Measurements from ENCODE around the gene MAML3.

MAML3 gene

DNA sequence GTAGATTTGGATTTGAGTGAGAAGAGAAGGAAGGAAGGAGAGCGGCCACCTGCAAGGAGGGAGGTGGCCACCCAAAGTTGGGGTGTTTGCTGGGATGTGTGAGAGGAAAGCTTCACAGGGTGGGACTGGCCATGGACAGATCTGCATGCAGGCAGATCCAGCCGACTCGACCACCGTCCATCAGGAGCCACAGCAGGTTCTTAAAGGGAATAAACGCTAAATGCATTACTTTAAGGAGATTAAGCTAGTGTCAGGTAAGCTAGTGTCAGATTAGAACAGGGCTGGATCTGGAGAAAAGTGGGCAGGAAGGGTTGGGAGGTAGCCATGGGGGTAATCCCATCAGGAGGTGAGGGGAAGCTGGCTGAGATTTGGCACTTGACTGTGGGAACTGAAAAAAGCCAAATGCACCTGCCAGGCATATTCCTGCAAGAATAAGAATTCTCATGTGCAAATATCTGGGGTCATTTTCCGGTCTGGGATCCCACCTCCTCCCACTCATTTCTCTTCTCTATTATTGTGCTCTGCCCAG, 408.8 kb downstream of the MAML3 start:
- DNase-seq, result no peak

DNA sequence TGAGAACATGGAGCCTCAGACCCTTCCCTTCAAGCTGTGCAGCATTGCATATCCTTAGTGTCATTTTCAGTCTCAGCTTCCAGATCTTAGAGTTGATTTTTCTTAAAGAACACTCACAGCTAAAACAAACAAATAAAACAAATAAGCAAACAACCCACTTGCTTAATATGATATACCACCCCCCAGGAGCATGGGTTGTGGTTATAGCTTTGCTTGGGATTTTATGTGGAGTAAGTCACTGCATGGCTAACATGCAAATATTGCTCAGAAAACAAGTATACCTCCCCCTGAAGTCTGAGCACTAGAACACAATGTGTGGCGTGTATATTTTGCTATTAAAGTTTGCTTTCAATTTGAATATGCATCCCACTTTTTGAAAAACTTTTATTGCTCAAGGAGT, 409.8 kb downstream of the MAML3 start:
- DNase-seq, result no peak

GRCh38 chr4:139743027-139743426, 411.0 kb downstream of the MAML3 start:
- DNase-seq, result no peak

DNA sequence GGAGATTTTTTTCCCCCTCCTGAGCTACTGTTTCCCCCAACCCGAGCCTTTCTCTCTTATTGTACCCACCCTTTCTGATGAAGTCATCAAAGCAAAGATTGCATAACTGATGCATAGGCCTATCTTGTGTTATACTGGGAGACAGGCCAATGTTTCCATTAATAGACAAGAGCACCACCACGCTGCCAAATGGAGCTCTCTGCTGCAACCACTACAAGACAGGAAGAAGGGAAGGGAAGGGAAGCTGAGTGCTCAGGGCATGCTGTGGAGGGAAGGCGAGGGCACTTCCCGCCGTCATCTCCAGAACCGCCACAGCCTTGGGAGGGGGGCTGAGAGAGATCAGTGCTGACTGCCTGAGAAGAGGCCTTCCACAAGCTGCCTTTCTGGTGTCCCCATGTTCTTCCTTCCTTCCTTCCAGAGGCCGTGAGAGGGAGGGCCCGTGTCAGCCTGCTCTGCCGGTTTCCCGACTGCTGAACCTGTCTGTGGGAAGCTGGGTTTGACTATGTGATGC, 413.4 kb downstream of the MAML3 start:
- DNase-seq, result peak; percentile 92

GRCh38 chr4:139740121-139740520, 413.9 kb downstream of the MAML3 start:
- no peak for DNase-seq

GRCh38 chr4:139738846-139739613, 415.0 kb downstream of the MAML3 start:
- DNase-seq, result no peak

DNA sequence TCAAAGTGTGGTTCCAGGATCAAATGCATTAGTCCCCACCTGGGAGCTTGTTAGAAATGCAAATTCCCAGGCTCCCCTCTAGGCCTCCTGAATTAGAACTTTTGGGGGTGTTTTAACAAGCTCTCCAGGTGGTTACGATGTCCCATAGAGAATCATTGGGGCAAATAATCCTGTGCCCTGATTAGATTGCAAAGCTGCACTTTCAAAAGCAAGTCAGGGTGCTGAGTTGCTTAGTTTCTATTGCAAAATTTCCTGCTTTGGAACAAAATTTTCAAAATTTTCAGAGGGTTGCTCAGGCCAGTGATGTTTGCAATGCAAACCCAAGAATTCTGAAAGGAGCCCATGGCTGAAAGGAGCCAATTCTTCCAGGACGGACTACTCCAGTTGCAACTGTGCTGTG, 417.3 kb downstream of the MAML3 start:
- DNase-seq, result no peak

- no peak for DNase-seq
Measured at GRCh38 chr4:139736274-139736660, 417.7 kb downstream of the MAML3 start.

GRCh38 chr4:139735381-139736273, 418.4 kb downstream of the MAML3 start:
- peak; percentile 25 for DNase-seq

GRCh38 chr4:139734875-139735380, 419.1 kb downstream of the MAML3 start:
- peak; percentile 83 for DNase-seq

DNA sequence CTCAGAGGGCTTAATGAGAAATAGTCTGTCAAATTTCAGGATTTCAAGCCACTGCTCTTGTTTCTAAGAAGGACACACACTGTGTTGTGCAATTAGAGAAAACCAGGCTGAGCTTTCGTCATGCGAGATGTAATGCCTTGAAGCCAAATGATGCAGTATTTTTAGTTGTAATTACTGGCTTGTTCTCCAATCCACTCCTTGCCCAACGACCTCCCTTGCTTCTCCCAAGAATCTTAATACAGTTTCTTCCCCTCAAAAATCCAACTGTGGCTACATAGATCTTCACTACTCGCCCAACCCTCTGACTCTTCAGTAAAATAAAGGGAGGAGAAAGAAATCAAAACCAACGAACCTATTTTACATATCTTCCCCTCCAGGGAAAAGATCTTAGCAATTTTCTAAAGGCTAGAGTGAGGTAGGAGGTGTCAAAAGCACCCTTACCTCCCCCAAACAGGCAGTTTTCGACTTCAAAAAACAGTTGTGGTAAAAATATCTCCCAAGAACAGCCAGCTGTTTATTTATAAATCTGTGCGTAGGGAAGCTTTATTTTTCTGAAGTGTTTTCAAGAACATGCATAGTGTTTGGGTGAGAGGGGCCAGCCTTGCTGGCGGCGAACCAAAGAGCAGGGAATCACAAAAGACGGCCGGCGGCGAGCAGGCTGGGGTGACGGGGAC, 419.6 kb downstream of the MAML3 start:
- peak; percentile 44 for DNase-seq

- DNase-seq, result no peak
Measured at GRCh38 chr4:139732991-139733570, 420.9 kb downstream of the MAML3 start.

DNA sequence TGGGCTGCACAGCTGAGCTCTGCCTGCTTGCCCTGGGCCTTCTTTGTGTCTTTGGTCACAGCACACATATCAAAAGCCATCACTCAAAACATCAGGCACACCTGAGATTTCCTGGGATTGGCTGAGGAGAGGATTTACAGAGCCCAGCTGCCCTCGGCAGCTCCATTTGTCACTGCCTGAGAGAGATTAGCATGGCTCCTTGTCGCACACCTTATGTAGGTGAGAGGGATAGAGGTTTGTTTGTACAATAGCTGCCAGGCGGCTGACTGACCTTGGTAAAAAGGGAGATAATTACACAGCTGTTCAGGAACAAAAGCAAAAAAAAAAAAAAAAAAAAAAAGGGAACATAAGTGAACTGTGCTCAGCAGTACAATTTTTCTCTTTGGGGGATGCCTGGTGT, 425.1 kb downstream of the MAML3 start:
- DNase-seq, result no peak

DNA sequence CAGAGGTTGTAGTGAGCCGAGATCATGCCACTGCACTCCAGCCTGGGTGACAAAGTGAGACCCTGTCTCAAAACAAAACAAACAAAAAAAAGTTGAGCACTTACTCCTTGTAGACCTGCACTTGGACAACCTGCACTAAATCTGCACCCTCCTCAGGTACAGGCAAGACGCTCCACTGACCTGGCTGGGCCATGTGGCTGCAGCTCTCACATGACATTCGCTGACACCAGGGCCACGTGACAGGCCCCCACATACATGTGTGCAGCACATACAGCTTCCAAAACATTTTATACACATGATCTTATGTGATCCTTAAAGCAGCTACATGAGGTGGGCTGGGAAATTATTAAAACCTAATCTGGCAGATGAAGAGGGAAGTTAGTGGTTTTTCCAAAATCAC, 425.8 kb downstream of the MAML3 start:
- DNase-seq, result no peak

DNA sequence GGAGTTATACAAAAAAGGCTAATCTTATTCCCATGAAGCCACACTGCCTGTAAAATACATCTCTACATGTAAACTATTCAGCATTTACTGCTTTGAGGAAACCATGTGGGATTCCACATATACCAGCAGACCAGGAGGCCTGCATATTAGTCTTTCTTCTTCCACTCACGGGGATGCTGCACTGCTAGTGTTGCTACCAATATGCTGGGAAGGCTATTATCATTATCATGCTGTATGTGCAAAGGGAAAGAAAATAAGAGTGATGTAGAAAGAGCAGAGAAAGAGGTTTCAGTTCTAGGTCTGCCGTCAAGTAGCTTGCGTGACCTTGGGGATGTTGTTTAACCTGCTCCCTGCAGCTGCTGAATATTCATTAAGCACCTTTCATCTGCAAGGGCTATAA, 427.4 kb downstream of the MAML3 start:
- no peak for DNase-seq

DNA sequence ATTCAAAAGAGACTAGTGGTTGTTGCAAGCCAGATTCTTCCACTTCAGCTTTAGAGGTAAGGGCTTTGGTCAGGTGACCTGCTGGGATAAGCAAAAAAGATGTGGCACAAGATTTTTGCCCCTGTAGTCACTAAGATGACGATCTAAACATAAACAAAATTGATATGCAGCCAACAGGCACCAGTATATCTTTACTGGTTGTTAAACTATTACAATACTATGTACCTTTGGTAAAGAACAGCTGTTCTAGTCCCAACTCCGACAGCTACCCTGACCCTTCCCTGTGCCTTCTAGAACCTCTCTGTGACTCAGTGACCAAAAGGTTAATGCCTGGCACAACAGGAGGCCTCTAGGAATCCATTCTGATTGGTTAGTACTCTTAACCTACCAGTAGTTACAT, 428.7 kb downstream of the MAML3 start:
- no peak for DNase-seq

DNA sequence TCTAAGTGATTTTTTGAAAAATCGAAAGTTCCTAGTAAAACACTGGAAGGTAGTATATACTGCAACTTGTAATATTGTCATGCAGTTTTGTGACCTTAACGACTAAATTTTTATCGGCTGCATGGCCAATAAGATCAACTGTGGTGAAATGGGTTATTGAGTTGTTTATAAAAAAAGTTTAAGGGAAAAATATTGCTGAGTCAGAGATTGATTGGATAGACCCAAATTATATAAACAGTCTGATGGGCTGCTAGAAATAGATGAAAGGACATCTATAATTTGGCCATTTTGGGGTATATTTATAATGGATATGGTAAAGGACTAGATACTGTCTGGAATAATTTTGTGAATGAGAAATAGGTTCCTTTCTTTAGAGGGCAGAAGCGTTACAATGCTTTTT, 432.2 kb downstream of the MAML3 start:
- DNase-seq, result no peak

DNA sequence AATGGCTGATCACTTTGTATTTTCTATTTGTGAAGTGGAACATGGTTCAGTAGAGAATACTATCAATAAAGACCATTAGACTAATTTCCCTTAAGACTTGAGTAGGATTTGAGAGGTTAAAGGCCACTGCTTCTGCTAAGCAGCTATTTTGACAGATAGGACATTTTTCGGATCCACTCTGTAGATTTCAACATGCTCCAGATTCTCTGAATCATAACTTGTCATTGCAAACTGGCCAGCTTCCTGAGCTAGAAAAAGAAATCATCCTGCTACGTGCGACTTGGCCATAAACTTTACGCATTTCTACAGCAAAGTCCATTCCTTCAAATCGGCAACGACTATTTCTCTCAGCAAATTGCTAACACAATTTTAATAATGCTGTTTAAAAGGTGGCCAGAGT, 433.2 kb downstream of the MAML3 start:
- no peak for DNase-seq

GRCh38 chr4:139719381-139720101, 434.4 kb downstream of the MAML3 start:
- DNase-seq, result no peak

- DNase-seq, result no peak
Measured at GRCh38 chr4:139718833-139719232, 435.2 kb downstream of the MAML3 start.

- no peak for DNase-seq
Measured at GRCh38 chr4:139718358-139718757, 435.6 kb downstream of the MAML3 start.
